Endodermal cell (in vitro differentiated cells): ENCODE results near the gene SLC22A31. TPM values are rescaled to one million over a fixed set of nuclear protein-coding genes. Genes with fewer than 3 reads are reported as not detected.

Experiments
- DNase-seq: peaks from one replicate; pipeline ENCODE4 v3.0.0-alpha.2; 2017
- H3K27ac ChIP-seq: 2 replicates; pipeline ENCODE4 v1.5.1; 2013; ENCODE audit warnings: mild to moderate bottlenecking, low read depth, low read length, moderate library complexity
- H3K27me3 ChIP-seq: 2 replicates; pipeline ENCODE4 v1.6.1; 2013; ENCODE audit warnings: mild to moderate bottlenecking, low read length, moderate library complexity; ENCODE audit not compliant: insufficient read depth, control insufficient read depth, poor library complexity, severe bottlenecking
- H3K36me3 ChIP-seq: 2 replicates; pipeline ENCODE4 v1.7.0; 2013; ENCODE audit warnings: mild to moderate bottlenecking, low read length, moderate library complexity; ENCODE audit not compliant: control insufficient read depth, insufficient read depth
- H3K4me1 ChIP-seq: one replicate; pipeline ENCODE4 v1.7.0; 2013; ENCODE audit warnings: low read length; ENCODE audit not compliant: control insufficient read depth, insufficient read depth
- H3K4me3 ChIP-seq: 2 replicates; pipeline ENCODE4 v1.5.1; 2013; ENCODE audit warnings: mild to moderate bottlenecking, low read length, moderate library complexity
- H3K9ac ChIP-seq: 2 replicates; pipeline ENCODE4 v1.6.1; 2013; ENCODE audit warnings: mild to moderate bottlenecking, low read length, moderate library complexity; ENCODE audit not compliant: poor library complexity, severe bottlenecking; ENCODE audit errors: extremely low read depth
- H3K9me3 ChIP-seq: 2 replicates; pipeline ENCODE4 v1.6.1; 2013; ENCODE audit warnings: mild to moderate bottlenecking, low read length, moderate library complexity; ENCODE audit not compliant: control insufficient read depth
- H3K27ac Mint-ChIP-seq: 2 replicates; pipeline ENCODE4 v1.8.0; 2020; ENCODE audit warnings: mixed read lengths
- H3K27me3 Mint-ChIP-seq: 2 replicates; pipeline ENCODE4 v1.8.0; 2021; ENCODE audit warnings: mild to moderate bottlenecking, mixed read lengths; ENCODE audit not compliant: insufficient read depth
- H3K36me3 Mint-ChIP-seq: 2 replicates; pipeline ENCODE4 v1.8.0; 2020; ENCODE audit warnings: low read depth, mixed read lengths
- H3K4me1 Mint-ChIP-seq: 2 replicates; pipeline ENCODE4 v1.8.0; 2020; ENCODE audit warnings: mixed read lengths
- H3K4me3 Mint-ChIP-seq: 2 replicates; pipeline ENCODE4 v1.8.0; 2020; ENCODE audit warnings: mild to moderate bottlenecking, moderate library complexity, mixed read lengths
- H3K9me3 Mint-ChIP-seq: 2 replicates; pipeline ENCODE4 v1.8.0; 2020; ENCODE audit warnings: mild to moderate bottlenecking, mixed read lengths
- WGBS, 2 experiments: methylation state at CpG; one replicate each; pipeline versions ENCODE4 v1.1.5 to v1.1.7; 2013; ENCODE audit warnings: missing lambda C conversion rate in 2 of 2, mixed read lengths in 1 of 2; ENCODE audit not compliant: insufficient coverage in 1 of 2, insufficient read length in 1 of 2; 5-methylcytosine and 5-hydroxymethylcytosine counted together
- total RNA-seq, 2 donors: library from RNA; stranded (reverse); fragmentation: NEBNext Ultra II Directional in 1 of 2; extraction: Animal tissue kit (Norgen Biotek cat#: 25700) in 1 of 2; gene quantifications; 2 replicates in 1 of 2; 3 replicates in 1 of 2; pipeline ENCODE4 v1.2.1, GENCODE V29; 2021
- TF ChIP-seq, protein P1 (sequence below): fragments of 200-600 bp; sonication (generic); conservative IDR thresholded peaks from 2 replicates; pipeline ENCODE4 v1.5.0; 2021; ENCODE audit warnings: antibody characterized with exemption, mild to moderate bottlenecking

SLC22A31 gene
- total RNA-seq, 2 donors from 2014 or later = 9.7 to 33.9 TPM

DNA sequence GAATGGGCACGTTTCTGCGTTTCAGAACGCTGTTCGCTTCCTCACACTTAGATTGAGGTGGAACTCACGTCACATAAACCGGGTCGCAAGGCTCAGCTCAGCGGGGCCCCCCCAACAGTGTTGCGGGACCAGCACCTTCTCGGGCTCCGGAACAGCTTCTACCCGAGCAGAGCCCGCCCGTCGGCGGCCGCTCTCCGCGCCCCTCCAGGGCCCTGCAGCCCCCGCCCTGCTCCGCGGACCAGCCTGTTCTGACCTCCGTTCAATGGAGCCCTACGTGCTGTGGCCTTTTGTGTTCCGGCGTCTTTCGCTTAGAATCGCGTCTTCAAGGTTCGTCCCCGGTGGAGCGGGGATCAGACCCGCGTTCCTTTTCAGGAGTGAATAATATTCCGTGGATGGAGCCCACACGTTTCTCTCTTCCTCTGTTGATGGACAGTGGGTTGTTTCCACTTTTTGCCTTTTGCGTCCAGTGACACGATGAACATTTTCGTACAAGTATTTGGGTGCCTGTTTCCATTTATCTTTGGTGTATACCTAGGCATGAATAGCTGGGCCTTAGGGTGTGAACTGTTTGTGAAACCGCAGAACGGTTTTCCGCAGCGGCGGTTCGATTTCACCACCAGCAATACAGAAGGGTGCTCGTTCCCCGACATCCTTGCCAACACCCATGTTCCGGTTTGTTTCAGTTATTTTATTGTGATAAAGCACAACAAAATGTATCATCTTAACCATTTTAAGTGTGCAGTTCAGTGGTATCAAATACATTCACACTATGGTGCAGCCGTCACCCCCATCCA lies 2.3 kb upstream of the SLC22A31 start:
- no peaks in the 10 kb centered on the region for H3K36me3 ChIP-seq
- no peak overlapping the region for H3K9ac ChIP-seq
- H3K27ac ChIP-seq = no peak overlapping the region
- peaks cover 6% of the 10 kb centered on the region for H3K9me3 ChIP-seq
- Mint-ChIP-seq H3K9me3 (peaks cover 8% of the 10 kb centered on the region), H3K36me3 (no peaks in the 10 kb centered on the region), H3K27ac (no peak overlapping the region), H3K4me1 (peaks cover 2% of the 10 kb centered on the region), H3K4me3 (peak overlapping the region; percentile 50), H3K27me3 (peaks cover 53% of the 10 kb centered on the region)
- H3K27me3 ChIP-seq = peaks cover 52% of the 10 kb centered on the region
- TF ChIP-seq, protein P1, sequence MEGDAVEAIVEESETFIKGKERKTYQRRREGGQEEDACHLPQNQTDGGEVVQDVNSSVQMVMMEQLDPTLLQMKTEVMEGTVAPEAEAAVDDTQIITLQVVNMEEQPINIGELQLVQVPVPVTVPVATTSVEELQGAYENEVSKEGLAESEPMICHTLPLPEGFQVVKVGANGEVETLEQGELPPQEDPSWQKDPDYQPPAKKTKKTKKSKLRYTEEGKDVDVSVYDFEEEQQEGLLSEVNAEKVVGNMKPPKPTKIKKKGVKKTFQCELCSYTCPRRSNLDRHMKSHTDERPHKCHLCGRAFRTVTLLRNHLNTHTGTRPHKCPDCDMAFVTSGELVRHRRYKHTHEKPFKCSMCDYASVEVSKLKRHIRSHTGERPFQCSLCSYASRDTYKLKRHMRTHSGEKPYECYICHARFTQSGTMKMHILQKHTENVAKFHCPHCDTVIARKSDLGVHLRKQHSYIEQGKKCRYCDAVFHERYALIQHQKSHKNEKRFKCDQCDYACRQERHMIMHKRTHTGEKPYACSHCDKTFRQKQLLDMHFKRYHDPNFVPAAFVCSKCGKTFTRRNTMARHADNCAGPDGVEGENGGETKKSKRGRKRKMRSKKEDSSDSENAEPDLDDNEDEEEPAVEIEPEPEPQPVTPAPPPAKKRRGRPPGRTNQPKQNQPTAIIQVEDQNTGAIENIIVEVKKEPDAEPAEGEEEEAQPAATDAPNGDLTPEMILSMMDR = no peak
- WGBS, 2 experiments = 53 to 56% methylated on average over 43 to 49 of the region's 49 CpGs
- no peaks in the 10 kb centered on the region for H3K4me1 ChIP-seq
- H3K4me3 ChIP-seq = no peak overlapping the region
- DNase-seq = peak; percentile 52

- Mint-ChIP-seq H3K27ac (no peak overlapping the region), H3K9me3 (peaks cover 8% of the 10 kb centered on the region), H3K4me1 (peaks cover 2% of the 10 kb centered on the region), H3K27me3 (peaks cover 53% of the 10 kb centered on the region), H3K4me3 (peak overlapping the region; percentile 50), H3K36me3 (no peaks in the 10 kb centered on the region)
- peaks cover 52% of the 10 kb centered on the region for H3K27me3 ChIP-seq
- H3K27ac ChIP-seq = no peak overlapping the region
- peak; percentile 98 for DNase-seq
- TF ChIP-seq, protein P1 = no peak
- H3K4me1 ChIP-seq = no peaks in the 10 kb centered on the region
- H3K4me3 ChIP-seq = no peak overlapping the region
- peaks cover 6% of the 10 kb centered on the region for H3K9me3 ChIP-seq
- WGBS, 2 experiments = 1 to 4% methylated on average over 17 to 100 of the region's 111 CpGs
- no peaks in the 10 kb centered on the region for H3K36me3 ChIP-seq
- H3K9ac ChIP-seq = no peak overlapping the region
These were observed 1.4 kb upstream of the SLC22A31 start for GRCh38 chr16:89201439-89202377.

DNA sequence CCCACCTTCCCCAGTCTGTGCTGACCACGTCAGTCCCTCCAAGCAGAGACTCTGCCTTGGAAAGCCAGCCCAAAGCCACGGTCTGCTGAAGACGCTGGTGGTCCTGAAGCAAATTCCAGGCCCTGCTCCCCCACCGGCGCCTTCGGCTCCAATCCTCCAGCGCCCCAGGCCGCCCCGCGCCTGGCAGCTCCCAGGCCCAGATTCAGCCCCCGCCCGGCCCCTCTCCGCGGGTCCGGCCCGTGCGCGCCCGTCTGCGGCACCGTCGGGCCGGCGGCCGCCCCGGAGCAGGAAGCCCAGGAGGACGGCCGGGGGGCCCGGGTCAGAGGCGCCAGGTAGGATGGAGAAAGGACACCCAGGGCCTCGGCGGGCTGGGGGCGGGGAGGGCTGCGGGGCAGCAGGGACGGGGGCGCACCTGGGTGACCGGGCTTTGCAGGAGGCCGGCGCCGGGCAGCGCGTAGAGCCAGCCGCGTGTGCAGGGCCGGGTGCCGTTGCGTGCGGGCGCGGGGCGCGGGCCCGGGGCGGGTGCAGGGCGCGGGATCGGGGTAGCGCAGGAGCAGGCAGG lies 594 bp upstream of the SLC22A31 start:
- no peaks in the 10 kb centered on the region for H3K36me3 ChIP-seq
- peaks cover 53% of the 10 kb centered on the region for H3K27me3 Mint-ChIP-seq
- no peak overlapping the region for H3K27ac ChIP-seq
- H3K4me3 Mint-ChIP-seq = peak overlapping the region; percentile 50
- H3K4me3 ChIP-seq = no peak overlapping the region
- TF ChIP-seq, protein P1 = no peak
- peaks cover 52% of the 10 kb centered on the region for H3K27me3 ChIP-seq
- peaks cover 6% of the 10 kb centered on the region for H3K9me3 ChIP-seq
- H3K4me1 ChIP-seq = no peaks in the 10 kb centered on the region
- H3K9me3 Mint-ChIP-seq = peaks cover 8% of the 10 kb centered on the region
- peaks cover 2% of the 10 kb centered on the region for H3K4me1 Mint-ChIP-seq
- WGBS, 2 experiments = 3 to 5% methylated on average over 13 to 58 of the region's 58 CpGs
- no peak overlapping the region for H3K27ac Mint-ChIP-seq
- no peak overlapping the region for H3K9ac ChIP-seq
- no peaks in the 10 kb centered on the region for H3K36me3 Mint-ChIP-seq
- no peak for DNase-seq
